ENCODE data around the gene TMEM109.

The TMEM109 gene

DNA sequence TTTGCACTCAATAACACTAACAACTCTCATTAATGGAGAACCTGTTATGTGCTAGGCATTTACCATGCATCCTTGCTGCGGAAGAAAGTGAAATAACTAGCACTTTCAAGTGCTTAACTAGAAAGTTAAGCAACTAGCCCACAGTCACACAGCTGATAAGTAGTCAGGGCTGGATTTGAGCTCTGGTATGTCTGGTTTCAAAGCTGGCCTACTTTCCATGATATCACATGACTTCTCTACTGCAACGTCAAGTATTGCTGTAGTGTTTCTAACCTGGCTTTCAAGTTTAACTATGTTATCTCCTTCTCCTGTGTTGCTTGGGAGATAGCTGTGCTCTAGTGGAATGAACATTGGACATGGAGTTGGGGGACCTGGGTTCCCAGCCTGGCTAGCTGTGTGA is 25.9 kb downstream of the TMEM109 start:
- no peak for DNase-seq (ENCODE audit: low read depth in 2 of 2, low spot score in 1 of 2)

- DNase-seq (ENCODE audit: low read depth in 2 of 2, low spot score in 1 of 2): no peak
These were observed 27.6 kb downstream of the TMEM109 start for GRCh38 chr11:60941371-60942119.

- no peak for DNase-seq (ENCODE audit: low read depth in 2 of 2, low spot score in 1 of 2)
These were observed 28.3 kb downstream of the TMEM109 start for GRCh38 chr11:60942219-60942618.

GRCh38 chr11:60942970-60943565 is 29.1 kb downstream of the TMEM109 start:
- no peak for DNase-seq (ENCODE audit: low read depth in 2 of 2, low spot score in 1 of 2)

DNA sequence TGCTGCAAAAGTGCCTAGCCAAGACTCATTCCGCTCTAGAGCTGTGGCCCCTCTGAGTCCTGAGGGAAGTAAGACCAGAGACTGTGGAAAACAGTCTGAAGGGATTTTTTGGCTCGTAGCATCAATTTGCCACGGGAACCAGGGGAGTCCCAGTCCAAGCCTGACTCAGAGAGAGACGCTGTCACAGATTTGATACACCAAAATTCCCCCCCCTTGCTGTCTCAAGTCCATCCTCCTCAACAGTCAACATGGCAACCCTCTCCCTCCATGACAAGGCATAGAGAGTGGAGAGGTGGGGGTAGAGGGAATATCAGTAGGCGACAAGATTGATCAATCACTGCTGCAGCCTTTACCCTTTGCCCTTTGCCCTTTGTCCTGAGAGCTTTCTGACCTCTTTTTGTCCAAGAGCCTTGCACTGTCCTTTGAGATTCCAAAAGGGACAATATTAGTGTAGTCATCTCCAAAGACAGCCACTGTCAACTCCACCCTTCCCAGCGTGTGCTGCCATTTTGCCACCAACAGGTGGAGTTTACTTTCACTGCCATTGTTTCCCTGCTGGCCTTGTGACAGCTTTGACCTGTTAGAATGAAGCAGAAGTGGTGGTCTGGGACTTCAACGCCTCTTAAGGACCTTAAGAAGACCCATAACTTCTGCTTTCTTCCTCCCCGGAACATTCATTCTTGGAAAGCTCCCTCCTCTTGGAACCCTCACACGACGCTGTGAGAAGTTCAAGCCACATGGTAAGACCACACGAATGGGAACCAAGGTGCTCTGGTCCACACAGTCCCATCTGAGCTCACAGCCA is 30.7 kb downstream of the TMEM109 start:
- no peak for DNase-seq (ENCODE audit: low read depth in 2 of 2, low spot score in 1 of 2)

GRCh38 chr11:60945295-60945667 is 31.3 kb downstream of the TMEM109 start:
- DNase-seq (ENCODE audit: low read depth in 2 of 2, low spot score in 1 of 2): no peak

DNA sequence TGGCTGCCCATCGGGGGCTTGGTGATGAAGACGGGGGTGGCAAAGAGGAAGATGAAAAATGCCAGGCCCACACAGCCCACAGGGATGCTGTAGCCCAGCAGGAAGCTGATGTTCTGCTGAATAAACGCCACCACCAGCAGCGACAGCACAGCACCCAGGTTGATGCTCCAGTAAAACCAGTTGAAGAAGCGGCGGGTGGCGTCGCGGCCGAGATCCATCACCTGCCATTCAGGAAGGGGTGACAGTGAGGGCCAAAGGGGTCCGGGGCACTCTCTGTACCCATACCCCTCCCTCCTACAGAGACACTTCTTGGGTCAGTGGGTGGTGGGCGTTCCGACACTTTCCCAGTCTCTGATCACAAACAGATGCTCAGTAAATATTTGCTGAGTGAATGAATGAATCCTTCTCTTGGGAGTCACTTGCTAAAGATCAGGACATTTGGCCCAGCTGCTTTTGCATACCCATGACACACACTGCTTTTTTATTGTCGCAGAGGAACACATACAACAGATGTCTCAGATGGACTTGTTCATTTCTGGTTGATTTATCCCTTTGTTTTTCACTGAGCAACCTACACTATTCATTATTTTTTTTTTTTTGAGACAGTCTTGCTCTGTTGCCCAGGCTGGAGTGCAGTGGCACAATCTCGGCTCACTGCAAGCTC is 32.8 kb downstream of the TMEM109 start:
- no peak for DNase-seq (ENCODE audit: low read depth in 2 of 2, low spot score in 1 of 2)

GRCh38 chr11:60947700-60948099 is 33.7 kb downstream of the TMEM109 start:
- DNase-seq (ENCODE audit: low read depth in 2 of 2, low spot score in 1 of 2): no peak

DNA sequence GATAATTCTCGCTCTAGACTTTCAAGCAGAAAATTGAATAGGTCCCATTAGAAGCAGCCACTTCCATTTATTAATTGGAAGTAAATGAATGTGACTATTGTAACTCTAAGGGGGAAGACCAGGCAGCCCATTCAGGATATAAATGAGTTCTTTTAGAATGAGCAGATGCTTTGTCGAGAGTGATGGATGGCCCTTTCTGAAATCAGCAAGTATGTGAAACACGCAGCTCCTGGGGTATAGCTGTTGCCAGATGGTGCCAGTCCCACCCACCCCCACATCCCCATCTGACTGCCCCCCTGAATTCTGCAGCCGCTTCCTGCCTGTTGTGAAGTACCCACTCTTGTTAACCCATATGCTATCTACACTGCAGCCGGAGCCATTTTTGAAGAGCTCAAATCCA is 34.3 kb downstream of the TMEM109 start:
- DNase-seq (ENCODE audit: low read depth in 2 of 2, low spot score in 1 of 2): no peak

- no peak for DNase-seq (ENCODE audit: low read depth in 2 of 2, low spot score in 1 of 2)
These were observed 36.1 kb downstream of the TMEM109 start for GRCh38 chr11:60950024-60950423.

GRCh38 chr11:60950933-60951605 is 37.1 kb downstream of the TMEM109 start:
- no peak for DNase-seq (ENCODE audit: low read depth in 2 of 2, low spot score in 1 of 2)

DNA sequence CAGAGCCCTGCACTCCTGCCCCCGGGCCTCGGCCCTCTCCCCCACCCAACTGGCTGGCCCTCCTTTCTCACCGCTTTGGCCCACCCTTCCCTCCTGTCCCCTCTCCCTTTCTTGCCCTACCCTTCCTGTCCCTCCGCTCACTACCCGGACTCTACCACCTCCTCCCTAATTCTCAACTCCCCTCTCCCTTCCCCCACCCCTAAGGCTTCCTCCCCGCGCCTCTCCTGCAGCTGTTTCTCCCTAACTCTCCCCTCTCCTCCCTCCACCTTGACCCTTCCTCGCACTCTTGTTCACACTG is 37.6 kb downstream of the TMEM109 start:
- no peak for DNase-seq (ENCODE audit: low read depth in 2 of 2, low spot score in 1 of 2)

DNA sequence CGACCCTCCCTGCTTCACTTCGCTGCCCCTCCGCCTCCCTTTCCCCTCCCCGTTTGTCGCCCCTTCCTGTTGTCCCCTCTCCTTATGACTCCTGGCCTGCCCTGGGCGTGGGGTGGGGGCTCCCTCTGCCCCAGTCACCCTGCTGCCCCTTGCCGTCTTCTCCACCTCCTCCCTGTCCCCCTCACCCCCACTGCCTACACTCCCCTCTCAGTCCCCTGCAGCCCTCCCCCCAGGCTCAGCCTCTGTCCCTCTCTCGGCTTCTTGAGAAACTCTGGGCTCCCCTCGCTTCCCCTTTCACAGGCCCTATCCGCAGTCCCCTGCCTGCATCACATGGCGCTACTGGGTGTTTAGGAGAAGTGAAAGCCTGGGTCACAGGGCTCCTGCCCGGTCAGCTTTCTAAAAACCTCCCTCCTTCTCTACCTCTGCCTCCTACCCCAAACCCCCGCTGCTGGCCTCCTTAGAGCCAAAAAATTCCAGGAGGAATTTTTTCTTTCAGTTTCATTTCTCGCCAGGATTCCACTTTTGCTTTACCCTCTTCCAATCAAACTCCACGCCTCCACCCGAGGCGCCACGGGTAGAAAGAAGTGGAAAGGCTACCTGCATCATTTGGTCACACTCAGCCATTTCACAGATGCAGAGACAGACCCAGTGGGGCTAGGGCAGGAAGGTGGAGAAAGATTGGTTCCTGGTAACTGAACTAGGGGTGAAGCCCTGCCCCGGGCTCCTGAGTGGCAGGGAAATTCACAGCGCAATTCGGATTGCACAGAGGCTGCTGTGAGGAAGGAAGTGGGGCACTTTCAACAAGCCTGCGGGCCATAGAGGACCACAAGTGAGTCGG is 38.2 kb downstream of the TMEM109 start, which contains the start of gene SLC15A3:
Gene SLC15A3, minus strand, starts transcription at position 273 of the 838 bp plus-strand sequence. CDS start 625 bp downstream, outside the sequence.
- no peak for DNase-seq (ENCODE audit: low read depth in 2 of 2, low spot score in 1 of 2)

DNA sequence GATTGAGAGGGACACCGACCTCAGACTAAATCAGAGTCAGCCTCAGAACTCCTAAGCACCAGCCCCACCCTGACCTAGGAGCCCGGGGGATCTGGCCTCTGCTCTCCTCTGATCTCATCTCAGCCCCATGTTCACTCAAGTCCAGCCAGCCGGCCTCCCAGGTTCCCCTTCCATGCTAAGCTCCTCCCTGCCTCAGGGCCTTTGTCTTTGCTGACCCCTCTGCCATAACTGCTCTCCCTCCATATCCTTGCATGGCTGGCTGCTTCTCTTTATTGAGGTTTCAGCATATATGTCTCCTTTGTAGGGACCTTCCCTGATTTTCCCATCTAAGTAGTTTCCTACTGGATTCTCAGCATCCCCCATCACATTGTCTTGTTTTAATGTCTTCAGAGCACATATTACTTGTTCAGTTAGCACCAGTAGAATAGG is 38.8 kb downstream of the TMEM109 start:
- DNase-seq (ENCODE audit: low read depth in 2 of 2, low spot score in 1 of 2): no peak

GRCh38 chr11:60953781-60954180 is 39.8 kb downstream of the TMEM109 start:
- DNase-seq (ENCODE audit: low read depth in 2 of 2, low spot score in 1 of 2): no peak

- DNase-seq (ENCODE audit: low read depth in 2 of 2, low spot score in 1 of 2): no peak
These were observed 40.5 kb downstream of the TMEM109 start for GRCh38 chr11:60954421-60954820.

DNA sequence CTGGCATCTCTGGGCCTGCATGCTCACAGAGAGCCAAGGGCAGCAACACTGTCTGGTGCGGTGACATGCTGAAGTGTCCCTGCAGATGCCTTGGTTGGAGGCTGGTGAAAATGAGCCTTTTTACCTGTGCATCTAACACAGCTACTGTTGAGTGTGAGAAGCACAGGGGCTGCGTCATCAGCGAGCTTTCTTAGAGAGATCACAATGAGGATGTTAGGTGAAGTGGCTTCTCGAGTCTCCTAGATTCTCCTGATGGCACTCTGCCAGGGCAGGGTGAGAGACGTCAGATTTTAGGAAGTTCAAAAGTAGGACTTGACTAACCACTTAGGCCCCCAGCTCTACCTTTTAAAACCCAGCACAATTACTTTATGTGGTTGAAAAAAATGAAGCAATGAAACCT is 41.6 kb downstream of the TMEM109 start:
- DNase-seq (ENCODE audit: low read depth in 2 of 2, low spot score in 1 of 2): no peak

DNA sequence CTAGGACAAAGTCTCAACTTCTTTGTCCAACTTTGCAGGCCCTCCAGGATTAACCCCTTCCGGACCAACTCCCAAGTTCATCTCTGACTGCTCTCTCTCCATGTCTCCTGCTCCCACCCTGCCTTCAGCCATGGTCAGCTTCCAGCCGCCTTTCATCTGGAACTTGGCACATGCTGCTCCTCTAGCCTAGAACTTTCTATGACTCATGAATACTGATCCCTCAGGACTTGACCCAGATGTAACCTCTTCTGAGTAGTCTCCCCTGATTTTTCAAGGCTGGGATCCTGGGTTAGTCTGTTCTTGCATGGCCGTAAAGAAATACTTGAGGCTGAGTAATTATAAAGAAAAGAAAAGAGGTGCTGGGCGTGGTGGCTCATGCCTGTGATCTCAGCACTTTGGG is 43.2 kb downstream of the TMEM109 start:
- DNase-seq (ENCODE audit: low read depth in 2 of 2, low spot score in 1 of 2): no peak

DNA sequence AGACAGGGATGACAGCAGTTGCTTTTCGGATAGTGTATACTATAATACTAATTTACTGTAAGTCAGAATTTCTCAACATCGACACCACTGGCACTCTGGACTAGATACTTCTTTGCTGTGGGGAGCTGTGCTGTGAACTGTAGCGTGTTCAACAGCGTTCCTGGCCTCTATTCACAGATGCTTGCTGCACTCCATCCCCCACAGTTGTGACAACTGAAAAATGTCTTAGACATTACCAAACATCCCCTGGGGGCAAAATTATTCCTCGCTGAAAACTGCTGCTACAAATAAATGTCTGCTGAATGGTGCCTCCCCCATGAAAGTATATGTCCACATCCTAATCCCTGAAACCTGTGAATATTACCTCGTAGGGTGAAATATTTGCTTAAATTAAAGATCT is 45.5 kb downstream of the TMEM109 start:
- DNase-seq (ENCODE audit: low read depth in 2 of 2, low spot score in 1 of 2): no peak

- DNase-seq (ENCODE audit: low read depth in 2 of 2, low spot score in 1 of 2): no peak
These were observed 46.4 kb downstream of the TMEM109 start for GRCh38 chr11:60960405-60960804.

All from stimulated activated CD8-positive, alpha-beta memory T cell treated with anti-CD3 and anti-CD28 coated beads, Interleukin-4, amount 100 ng/mL, for 1 hour (primary cell).